Measurements from ENCODE around the gene CNN2. TPM values are rescaled to one million over a fixed set of nuclear protein-coding genes. Genes with fewer than 3 reads are reported as not detected.

CNN2 gene
- total RNA-seq, 1 donor from 2014 or later = 189 TPM

GRCh38 chr19:1037621-1038064 is 11.2 kb downstream of the CNN2 start:
- Histone ChIP-seq H3K4me3 (ENCODE audit: low read depth, low read length) (no peak overlapping the region), H3K36me3 (ENCODE audit: control insufficient read depth, insufficient read depth, low read length) (peaks cover 20% of the 10 kb centered on the region), H3K27me3 (ENCODE audit: control insufficient read depth, insufficient read depth, low read length) (no peaks in the 10 kb centered on the region)
- DNase-seq (ENCODE audit: low read depth) (no peak), FAIRE-seq (no peak)
- TF ChIP-seq, protein P1, sequence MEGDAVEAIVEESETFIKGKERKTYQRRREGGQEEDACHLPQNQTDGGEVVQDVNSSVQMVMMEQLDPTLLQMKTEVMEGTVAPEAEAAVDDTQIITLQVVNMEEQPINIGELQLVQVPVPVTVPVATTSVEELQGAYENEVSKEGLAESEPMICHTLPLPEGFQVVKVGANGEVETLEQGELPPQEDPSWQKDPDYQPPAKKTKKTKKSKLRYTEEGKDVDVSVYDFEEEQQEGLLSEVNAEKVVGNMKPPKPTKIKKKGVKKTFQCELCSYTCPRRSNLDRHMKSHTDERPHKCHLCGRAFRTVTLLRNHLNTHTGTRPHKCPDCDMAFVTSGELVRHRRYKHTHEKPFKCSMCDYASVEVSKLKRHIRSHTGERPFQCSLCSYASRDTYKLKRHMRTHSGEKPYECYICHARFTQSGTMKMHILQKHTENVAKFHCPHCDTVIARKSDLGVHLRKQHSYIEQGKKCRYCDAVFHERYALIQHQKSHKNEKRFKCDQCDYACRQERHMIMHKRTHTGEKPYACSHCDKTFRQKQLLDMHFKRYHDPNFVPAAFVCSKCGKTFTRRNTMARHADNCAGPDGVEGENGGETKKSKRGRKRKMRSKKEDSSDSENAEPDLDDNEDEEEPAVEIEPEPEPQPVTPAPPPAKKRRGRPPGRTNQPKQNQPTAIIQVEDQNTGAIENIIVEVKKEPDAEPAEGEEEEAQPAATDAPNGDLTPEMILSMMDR (IDR thresholded peaks at IDR 0.05; ENCODE audit: insufficient read depth, low read length, severe bottlenecking) = no peak

- peaks cover 20% of the 10 kb centered on the region for H3K36me3 ChIP-seq (ENCODE audit: control insufficient read depth, insufficient read depth, low read length)
- TF ChIP-seq, protein P1 (IDR thresholded peaks at IDR 0.05; ENCODE audit: insufficient read depth, low read length, severe bottlenecking) = no peak
- FAIRE-seq (no peak), DNase-seq (ENCODE audit: low read depth) (no peak)
- no peak overlapping the region for H3K4me3 ChIP-seq (ENCODE audit: low read depth, low read length)
- no peaks in the 10 kb centered on the region for H3K27me3 ChIP-seq (ENCODE audit: control insufficient read depth, insufficient read depth, low read length)
Observed at GRCh38 chr19:1038978-1039645, 12.7 kb downstream of the CNN2 start.

- DNase-seq (ENCODE audit: low read depth) (peak; percentile 94), FAIRE-seq (peak; percentile 13)
- H3K4me3 ChIP-seq (ENCODE audit: low read depth, low read length) = peak within 1 kb of the TSS; percentile 67
- no peaks in the 10 kb centered on the region for H3K27me3 ChIP-seq (ENCODE audit: control insufficient read depth, insufficient read depth, low read length)
- peaks cover 20% of the 10 kb centered on the region for H3K36me3 ChIP-seq (ENCODE audit: control insufficient read depth, insufficient read depth, low read length)
- TF ChIP-seq, protein P1 (IDR thresholded peaks at IDR 0.05; ENCODE audit: insufficient read depth, low read length, severe bottlenecking) = no peak
Observed at GRCh38 chr19:1039646-1040475, 13.5 kb downstream of the CNN2 start, which contains the start of gene ABCA7. ABCA7 (plus strand) TSS chr19:1040107; CDS start chr19:1041362, 1,255 bp downstream.

DNA sequence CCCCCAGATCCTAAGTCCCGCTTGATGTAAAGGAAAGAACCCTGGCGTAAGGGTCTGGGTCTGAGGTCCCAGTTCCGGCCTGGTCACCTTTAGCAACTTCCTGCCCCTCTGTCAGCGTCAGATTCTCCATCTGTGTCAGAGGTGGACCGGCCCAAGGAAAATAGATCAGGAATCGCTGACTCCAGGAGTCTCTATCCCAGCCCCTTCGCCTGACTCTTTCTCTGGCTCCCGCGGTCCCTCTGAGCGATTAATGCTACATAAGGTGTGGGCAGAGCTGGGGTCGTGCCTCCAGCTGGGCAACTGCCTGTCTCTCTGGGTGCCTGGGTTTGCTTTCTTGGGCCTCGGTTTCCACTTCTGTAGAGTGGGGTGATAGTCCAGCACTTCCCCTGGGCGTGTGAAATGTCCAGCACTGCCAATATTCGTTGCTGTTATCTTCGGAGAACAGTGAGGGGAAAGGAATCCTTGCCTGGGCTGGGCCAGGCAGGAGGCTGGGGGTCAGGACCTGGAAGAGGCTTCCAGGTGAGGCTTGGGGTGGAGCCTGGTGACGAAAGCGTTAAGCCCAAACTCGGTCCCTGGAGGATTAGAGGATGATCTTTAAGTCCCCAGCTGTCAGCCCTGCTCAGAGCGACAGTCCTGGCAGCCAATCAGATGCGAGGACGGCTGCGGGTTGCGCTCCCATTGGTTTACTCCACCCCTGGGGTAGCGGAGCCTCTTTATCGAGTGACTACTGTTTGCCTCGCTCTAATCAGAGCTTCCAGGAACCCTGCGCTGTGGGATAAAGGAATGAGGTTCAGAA is 14.3 kb downstream of the CNN2 start:
- H3K36me3 ChIP-seq (ENCODE audit: control insufficient read depth, insufficient read depth, low read length) = peaks cover 16% of the 10 kb centered on the region
- DNase-seq (ENCODE audit: low read depth) (peak; percentile 87), FAIRE-seq (peak; percentile 60)
- TF ChIP-seq, protein P1 (IDR thresholded peaks at IDR 0.05; ENCODE audit: insufficient read depth, low read length, severe bottlenecking) = no peak
- H3K4me3 ChIP-seq (ENCODE audit: low read depth, low read length) = peak overlapping the region; percentile 67
- no peaks in the 10 kb centered on the region for H3K27me3 ChIP-seq (ENCODE audit: control insufficient read depth, insufficient read depth, low read length)

- TF ChIP-seq, protein P1 (IDR thresholded peaks at IDR 0.05; ENCODE audit: insufficient read depth, low read length, severe bottlenecking) = no peak
- no peak for FAIRE-seq
- Histone ChIP-seq H3K27me3 (ENCODE audit: control insufficient read depth, insufficient read depth, low read length) (no peaks in the 10 kb centered on the region), H3K36me3 (ENCODE audit: control insufficient read depth, insufficient read depth, low read length) (peaks cover 10% of the 10 kb centered on the region), H3K4me3 (ENCODE audit: low read depth, low read length) (no peak overlapping the region)
- no peak for DNase-seq (ENCODE audit: low read depth)
Observed at GRCh38 chr19:1041272-1041834, 14.9 kb downstream of the CNN2 start.

All from bronchial epithelial cell (primary cell).